ENCODE results near the gene CHAD. TPM values are rescaled to one million over a fixed set of nuclear protein-coding genes. Genes with fewer than 3 reads are reported as not detected.

The CHAD gene
- total RNA-seq, 1 experiment from 2014 or later, result 0.57 TPM

DNA sequence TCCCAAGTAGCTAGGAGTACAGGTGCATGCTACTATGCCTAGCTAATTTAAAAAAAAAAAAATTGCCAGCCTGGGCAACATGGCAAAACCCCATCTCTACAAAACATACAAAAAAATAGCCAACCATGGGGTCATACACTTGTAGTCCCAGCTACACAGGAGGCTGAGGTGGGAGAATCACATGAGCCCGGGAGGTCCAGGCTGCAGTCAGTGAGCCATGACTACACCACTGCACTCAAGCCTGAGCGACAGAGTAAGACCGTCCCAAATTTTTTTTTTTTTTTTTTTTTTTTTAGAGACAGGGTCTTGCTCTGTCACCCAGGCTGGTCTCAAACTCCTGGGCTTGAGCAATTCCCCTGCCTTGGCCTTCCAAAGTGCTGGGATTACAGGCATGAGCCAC is 14.8 kb downstream of the CHAD start:
- H3K79me2 ChIP-seq (ENCODE audit: insufficient read depth, low read length), result no peaks in the 10 kb centered on the region
- no peak overlapping the region for H4K91ac ChIP-seq (ENCODE audit: insufficient read length, low read depth, low read length)
- no peak overlapping the region for H2AK5ac ChIP-seq (ENCODE audit: insufficient read length, low read length)
- H3K79me1 ChIP-seq (ENCODE audit: insufficient read depth, low read depth, low read length, poor library complexity, severe bottlenecking), result no peaks in the 10 kb centered on the region
- H3K23me2 ChIP-seq (ENCODE audit: insufficient read length, low read depth, low read length, poor library complexity, severe bottlenecking), result no peaks in the 10 kb centered on the region
- no peaks in the 10 kb centered on the region for H3K27me3 ChIP-seq (ENCODE audit: insufficient read depth, low read length)
- Mint-ChIP-seq H3K9me3 (no peaks in the 10 kb centered on the region), H3K4me3 (no peak overlapping the region), H3K27ac (no peak overlapping the region), H3K4me1 (no peaks in the 10 kb centered on the region), H3K27me3 (ENCODE audit: low read depth) (no peaks in the 10 kb centered on the region; the same call in 1 of the 2 replicates), H3K36me3 (ENCODE audit: insufficient read depth in 1 of 3, low read depth in 3 of 3) (no peaks in the 10 kb centered on the region)
- no peak overlapping the region for H4K5ac ChIP-seq (ENCODE audit: insufficient read length, low read depth, low read length)
- no peak overlapping the region for H4K8ac ChIP-seq (replicated peaks; ENCODE audit: insufficient read length, low read depth, low read length)
- no peak overlapping the region for H2BK120ac ChIP-seq (ENCODE audit: low read depth, low read length, poor library complexity, severe bottlenecking)
- no peak for DNase-seq
- no peak overlapping the region for H3K27ac ChIP-seq (ENCODE audit: insufficient read length, low read depth, low read length)
- no peak overlapping the region for H2BK5ac ChIP-seq (ENCODE audit: insufficient read length, low read length)
- H3K18ac ChIP-seq (ENCODE audit: insufficient read length, low read depth, low read length), result no peak overlapping the region
- no peak overlapping the region for H2BK15ac ChIP-seq (ENCODE audit: low read depth, low read length)
- no peak overlapping the region for H3K9ac ChIP-seq (ENCODE audit: extremely low read depth, insufficient read length, low read length)
- H3K23ac ChIP-seq (ENCODE audit: insufficient read length, low read depth, low read length), result no peak overlapping the region
- no peaks in the 10 kb centered on the region for H3K4me1 ChIP-seq (ENCODE audit: insufficient read depth, low read length)
- no peak overlapping the region for H2BK12ac ChIP-seq (ENCODE audit: insufficient read length, low read depth, low read length)
- no peak overlapping the region for H3T11ph ChIP-seq (ENCODE audit: low read length)
- H3K14ac ChIP-seq (ENCODE audit: insufficient read depth, low read length), result no peak overlapping the region
- no peak overlapping the region for H2BK20ac ChIP-seq (ENCODE audit: low read depth, low read length, poor library complexity, severe bottlenecking)
- H3K9me3 ChIP-seq (ENCODE audit: control insufficient read depth, low read depth, low read length), result no peaks in the 10 kb centered on the region
- H4K20me1 ChIP-seq (ENCODE audit: control insufficient read depth, insufficient read depth, insufficient read length), result no peaks in the 10 kb centered on the region
- H3K4me2 ChIP-seq (ENCODE audit: insufficient read depth, insufficient read length, low read length), result no peak overlapping the region
- no peak overlapping the region for H2AFZ ChIP-seq (ENCODE audit: low read length)
- H3K4ac ChIP-seq (ENCODE audit: low read depth, low read length), result no peak overlapping the region
- no CpG with 5 or more reads among the region's 3 CpGs for WGBS (ENCODE audit: extremely low coverage, insufficient read length, low lambda C conversion rate)
- no peak overlapping the region for H3K56ac ChIP-seq (ENCODE audit: insufficient read length, low read depth, low read length)
- TF ChIP-seq, protein P1, sequence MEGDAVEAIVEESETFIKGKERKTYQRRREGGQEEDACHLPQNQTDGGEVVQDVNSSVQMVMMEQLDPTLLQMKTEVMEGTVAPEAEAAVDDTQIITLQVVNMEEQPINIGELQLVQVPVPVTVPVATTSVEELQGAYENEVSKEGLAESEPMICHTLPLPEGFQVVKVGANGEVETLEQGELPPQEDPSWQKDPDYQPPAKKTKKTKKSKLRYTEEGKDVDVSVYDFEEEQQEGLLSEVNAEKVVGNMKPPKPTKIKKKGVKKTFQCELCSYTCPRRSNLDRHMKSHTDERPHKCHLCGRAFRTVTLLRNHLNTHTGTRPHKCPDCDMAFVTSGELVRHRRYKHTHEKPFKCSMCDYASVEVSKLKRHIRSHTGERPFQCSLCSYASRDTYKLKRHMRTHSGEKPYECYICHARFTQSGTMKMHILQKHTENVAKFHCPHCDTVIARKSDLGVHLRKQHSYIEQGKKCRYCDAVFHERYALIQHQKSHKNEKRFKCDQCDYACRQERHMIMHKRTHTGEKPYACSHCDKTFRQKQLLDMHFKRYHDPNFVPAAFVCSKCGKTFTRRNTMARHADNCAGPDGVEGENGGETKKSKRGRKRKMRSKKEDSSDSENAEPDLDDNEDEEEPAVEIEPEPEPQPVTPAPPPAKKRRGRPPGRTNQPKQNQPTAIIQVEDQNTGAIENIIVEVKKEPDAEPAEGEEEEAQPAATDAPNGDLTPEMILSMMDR (conservative IDR thresholded peaks at IDR 0.05), result no peak

All from H9 (cell line).